ENCODE results near the gene TFPI2.

TFPI2 gene

DNA sequence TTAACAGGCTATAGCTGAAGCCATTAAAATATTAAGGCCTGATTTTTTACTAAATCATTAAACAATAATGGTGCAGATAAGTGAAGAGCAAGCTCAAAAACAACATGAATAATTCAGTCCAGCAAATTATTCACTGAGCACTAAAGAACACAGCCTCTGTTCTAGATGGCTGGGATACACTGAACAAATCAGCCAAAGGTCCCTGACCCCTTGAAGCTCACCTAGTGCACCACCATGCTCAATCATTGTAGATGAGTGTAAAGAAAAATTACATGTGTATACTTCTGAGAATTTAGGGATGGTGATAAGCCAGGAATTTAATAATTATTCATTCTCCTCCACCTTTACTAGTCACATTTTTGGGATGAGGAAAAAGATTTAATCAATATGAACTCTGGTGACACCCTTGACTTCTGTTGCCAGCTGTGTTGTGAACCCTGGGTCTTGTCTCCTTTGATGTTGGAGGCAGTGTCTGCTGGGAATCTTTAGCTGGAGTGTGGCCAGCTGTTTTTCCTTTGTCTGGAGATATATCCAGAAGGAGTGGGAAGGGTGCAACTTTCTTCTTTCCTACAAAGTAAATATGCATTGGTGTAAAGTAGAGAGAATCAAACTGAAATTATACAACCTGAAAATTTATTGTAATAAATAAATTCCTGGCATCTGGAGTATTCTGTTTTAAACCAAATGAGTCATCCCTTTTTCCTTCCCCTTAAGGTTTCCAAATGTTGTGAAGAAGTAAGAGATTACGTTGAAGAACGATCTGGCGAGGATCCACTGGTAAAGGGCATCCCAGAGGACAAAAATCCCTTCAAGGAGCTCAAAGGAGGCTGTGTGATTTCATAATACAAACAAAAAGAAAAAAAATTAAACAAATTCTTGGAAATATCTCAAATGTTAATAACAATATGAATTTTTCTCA is 19.8 kb upstream of the TFPI2 start:
- ChIA-PET CTCF (interaction anchor here (0.6 kb wide), 2 partner anchors 10 to 526 kb away, joined by 3 to 7 read pairs; no protein-coding TSS in a partner anchor), POLR2A (interaction anchor here (1.3 kb wide), 1 partner anchor 11 kb away, joined by 5 read pairs; the partner anchor contains the start of gene GNG11)
- TF ChIP-seq TARDBP (IDR thresholded peaks at IDR 0.05) (no peak), SUZ12 (IDR thresholded peaks at IDR 0.05) (no peak), L3MBTL2 (conservative IDR thresholded peaks at IDR 0.05) (no peak), FOXA1 (IDR thresholded peaks at IDR 0.05) (no peak), CTBP1 (IDR thresholded peaks at IDR 0.05; ENCODE audit: borderline replicate concordance) (no peak), FOXK2 (IDR thresholded peaks at IDR 0.05) (no peak), ZNF384 (IDR thresholded peaks at IDR 0.05) (no peak), ARNT (IDR thresholded peaks at IDR 0.05) (no peak), HDGF (IDR thresholded peaks at IDR 0.05; ENCODE audit: borderline replicate concordance) (no peak), SP1 (IDR thresholded peaks at IDR 0.05) (no peak), LEF1 (IDR thresholded peaks at IDR 0.05; ENCODE audit: borderline replicate concordance) (no peak), ELF4 (IDR thresholded peaks at IDR 0.05) (no peak), BHLHE40 (IDR thresholded peaks at IDR 0.05; ENCODE audit: borderline replicate concordance) (no peak), FOXM1 (IDR thresholded peaks at IDR 0.05; ENCODE audit: borderline replicate concordance) (no peak)
- TF ChIP-seq, protein P1, sequence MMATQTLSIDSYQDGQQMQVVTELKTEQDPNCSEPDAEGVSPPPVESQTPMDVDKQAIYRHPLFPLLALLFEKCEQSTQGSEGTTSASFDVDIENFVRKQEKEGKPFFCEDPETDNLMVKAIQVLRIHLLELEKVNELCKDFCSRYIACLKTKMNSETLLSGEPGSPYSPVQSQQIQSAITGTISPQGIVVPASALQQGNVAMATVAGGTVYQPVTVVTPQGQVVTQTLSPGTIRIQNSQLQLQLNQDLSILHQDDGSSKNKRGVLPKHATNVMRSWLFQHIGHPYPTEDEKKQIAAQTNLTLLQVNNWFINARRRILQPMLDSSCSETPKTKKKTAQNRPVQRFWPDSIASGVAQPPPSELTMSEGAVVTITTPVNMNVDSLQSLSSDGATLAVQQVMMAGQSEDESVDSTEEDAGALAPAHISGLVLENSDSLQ (IDR thresholded peaks at IDR 0.05), result no peak
- DNase-seq (ENCODE audit: extremely low spot score), result no peak

DNA sequence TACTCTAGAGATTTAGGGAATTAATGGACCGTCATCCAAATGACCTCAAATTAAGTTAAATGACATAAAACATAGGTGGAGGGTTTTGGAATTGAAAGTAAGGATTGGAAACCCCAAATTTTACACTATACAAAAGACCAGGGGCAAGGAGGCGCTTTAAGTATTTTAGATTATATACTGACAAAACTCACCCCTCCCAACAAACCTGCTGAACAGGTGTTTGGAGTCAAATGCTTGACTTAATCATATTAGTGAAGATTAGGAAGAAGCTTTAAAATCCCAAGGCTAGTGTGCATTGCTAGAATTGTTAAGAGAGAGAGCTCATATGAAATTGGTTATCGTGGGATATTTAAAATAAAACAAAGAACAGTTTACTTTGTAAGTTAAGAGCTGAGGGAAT is 15.7 kb upstream of the TFPI2 start, which contains the start of gene GNGT1:
GNGT1 (plus strand) TSS at position 301 of the 400 bp plus-strand sequence. CDS start 180 bp downstream, outside the sequence.
- ChIA-PET CTCF (interaction anchor here (0.9 kb wide), 1 partner anchor 14 kb away, joined by 3 read pairs; no protein-coding TSS in a partner anchor), POLR2A (no interaction called here)

DNA sequence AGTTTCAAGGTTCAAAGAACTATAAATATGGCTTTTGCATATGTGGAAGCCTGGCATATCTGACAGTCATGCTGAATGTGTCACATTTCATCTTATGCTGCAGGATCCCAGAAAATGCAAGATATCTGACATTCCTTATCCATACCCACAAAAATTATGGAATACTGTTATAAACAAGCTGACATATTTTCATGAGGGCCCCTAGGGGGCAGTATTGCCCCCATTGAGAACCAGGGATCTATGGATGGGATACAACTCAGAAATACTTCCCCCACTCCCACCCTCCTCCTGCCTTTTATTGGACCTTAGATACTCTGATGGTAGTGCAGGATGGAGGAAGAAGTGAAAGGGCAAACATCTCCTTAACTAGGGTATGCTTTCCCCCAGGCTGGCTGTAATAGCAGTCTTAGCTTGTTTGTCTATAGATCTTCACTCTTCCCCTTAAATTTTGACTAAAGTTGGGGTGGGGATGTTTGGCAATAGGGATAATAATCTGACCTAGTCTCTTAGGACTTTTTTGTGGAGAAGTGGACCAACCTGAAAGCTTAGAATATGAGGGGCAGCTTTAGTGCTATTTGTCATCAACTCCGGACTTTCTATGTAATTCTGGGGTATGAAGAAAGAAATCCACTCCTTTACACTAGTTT is 12.3 kb upstream of the TFPI2 start:
- TF ChIP-seq FOXA1 (IDR thresholded peaks at IDR 0.05) (no peak), ZNF384 (IDR thresholded peaks at IDR 0.05) (no peak), ELF4 (IDR thresholded peaks at IDR 0.05) (no peak), HDGF (IDR thresholded peaks at IDR 0.05; ENCODE audit: borderline replicate concordance) (no peak), BHLHE40 (IDR thresholded peaks at IDR 0.05; ENCODE audit: borderline replicate concordance) (no peak), LEF1 (IDR thresholded peaks at IDR 0.05; ENCODE audit: borderline replicate concordance) (no peak), TARDBP (IDR thresholded peaks at IDR 0.05) (no peak), ARNT (IDR thresholded peaks at IDR 0.05) (no peak), NFRKB (IDR thresholded peaks at IDR 0.05) (no peak), SP1 (IDR thresholded peaks at IDR 0.05) (no peak), L3MBTL2 (conservative IDR thresholded peaks at IDR 0.05) (no peak), FOXM1 (IDR thresholded peaks at IDR 0.05; ENCODE audit: borderline replicate concordance) (no peak), CTBP1 (IDR thresholded peaks at IDR 0.05; ENCODE audit: borderline replicate concordance) (no peak), FOXK2 (IDR thresholded peaks at IDR 0.05) (no peak), SUZ12 (IDR thresholded peaks at IDR 0.05) (no peak)
- TF ChIP-seq, protein P1 (IDR thresholded peaks at IDR 0.05), result no peak
- peak; percentile 39 for DNase-seq (ENCODE audit: extremely low spot score)
- ChIA-PET POLR2A (no interaction called here), CTCF (interaction anchor here (0.5 to 1.2 kb wide), 8 partner anchors 12 to 592 kb away, joined by 3 to 4 read pairs (median 3); partner anchors contain the start of gene TFPI2)

More for the DNA sequence above, 15.7 kb upstream of the TFPI2 start, which contains the start of gene GNGT1:
- no peak for TF ChIP-seq ARNT (IDR thresholded peaks at IDR 0.05)
- no peak for TF ChIP-seq CTBP1 (IDR thresholded peaks at IDR 0.05; ENCODE audit: borderline replicate concordance)
- TF ChIP-seq TARDBP (IDR thresholded peaks at IDR 0.05), result no peak
- TF ChIP-seq, protein P1 (IDR thresholded peaks at IDR 0.05), result no peak
- TF ChIP-seq BHLHE40 (IDR thresholded peaks at IDR 0.05; ENCODE audit: borderline replicate concordance), result no peak
- TF ChIP-seq HDGF (IDR thresholded peaks at IDR 0.05; ENCODE audit: borderline replicate concordance), result no peak
- no peak for TF ChIP-seq FOXK2 (IDR thresholded peaks at IDR 0.05)
- TF ChIP-seq FOXA1 (IDR thresholded peaks at IDR 0.05), result no peak
- TF ChIP-seq NFRKB (IDR thresholded peaks at IDR 0.05), result no peak
- no peak for DNase-seq (ENCODE audit: extremely low spot score)

DNA sequence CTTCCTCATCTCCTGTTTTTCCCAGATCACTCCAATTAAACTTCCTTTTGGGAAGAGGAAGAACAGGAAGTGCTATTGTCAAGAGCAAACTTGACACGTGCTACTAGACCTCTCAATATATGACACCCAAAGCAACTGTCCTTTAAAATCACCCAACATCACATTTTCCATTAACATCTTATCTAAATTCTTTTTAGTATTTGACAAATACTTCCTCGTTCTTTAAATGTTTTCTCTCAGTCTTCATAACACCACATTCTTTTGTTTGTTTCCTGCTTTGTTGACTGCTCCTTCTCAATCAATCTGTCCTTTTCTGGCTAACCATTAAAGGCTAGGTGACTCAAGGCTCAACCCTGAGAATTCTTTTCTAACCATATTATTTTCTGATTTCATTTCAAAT is 7.1 kb upstream of the TFPI2 start:
- CTCF ChIA-PET, result no interaction called here
- DNase-seq (ENCODE audit: extremely low spot score), result no peak
- POLR2A ChIA-PET, result no interaction called here
- TF ChIP-seq FOXA1 (IDR thresholded peaks at IDR 0.05) (no peak), ARNT (IDR thresholded peaks at IDR 0.05) (no peak), LEF1 (IDR thresholded peaks at IDR 0.05; ENCODE audit: borderline replicate concordance) (no peak), L3MBTL2 (conservative IDR thresholded peaks at IDR 0.05) (no peak), FOXK2 (IDR thresholded peaks at IDR 0.05) (no peak), SP1 (IDR thresholded peaks at IDR 0.05) (no peak), NFRKB (IDR thresholded peaks at IDR 0.05) (no peak), CTBP1 (IDR thresholded peaks at IDR 0.05; ENCODE audit: borderline replicate concordance) (no peak)

DNA sequence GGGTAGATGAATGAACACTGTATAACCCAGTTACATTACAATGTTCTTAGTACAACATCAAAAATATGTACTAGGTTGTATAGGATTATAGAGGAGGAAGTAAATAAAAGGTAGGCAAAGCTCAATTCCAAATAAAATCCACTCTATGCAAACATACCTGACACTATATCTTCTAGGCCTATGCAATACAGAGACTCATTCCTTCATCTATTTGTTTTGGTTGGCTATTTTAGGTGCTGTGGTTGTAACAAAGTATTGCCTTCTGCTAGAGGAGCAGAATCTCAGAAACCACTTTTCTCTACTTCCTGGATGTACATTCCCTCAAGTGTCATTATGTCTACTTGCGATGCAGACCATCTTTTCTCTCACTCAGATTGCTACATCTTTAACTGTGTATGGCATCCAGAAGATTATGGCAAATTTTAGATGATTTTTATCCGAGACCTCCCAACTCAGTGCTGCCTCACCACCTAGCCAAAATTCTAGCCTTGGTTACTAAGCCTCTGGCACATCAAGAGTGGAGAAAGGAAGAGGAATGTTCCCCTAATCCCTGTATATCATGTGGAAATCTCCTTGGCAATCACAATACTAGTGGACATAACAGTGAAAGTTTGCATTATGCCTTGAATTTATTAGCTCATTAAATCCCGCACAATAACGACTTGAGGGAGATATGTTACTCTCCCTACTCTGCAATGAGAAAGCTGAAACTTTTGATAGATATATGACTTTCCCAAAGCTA is 5.5 kb upstream of the TFPI2 start:
- TF ChIP-seq L3MBTL2 (conservative IDR thresholded peaks at IDR 0.05), result no peak
- TF ChIP-seq ARNT (IDR thresholded peaks at IDR 0.05), result no peak
- TF ChIP-seq, protein P1 (IDR thresholded peaks at IDR 0.05), result no peak
- no peak for TF ChIP-seq NFRKB (IDR thresholded peaks at IDR 0.05)
- TF ChIP-seq LEF1 (IDR thresholded peaks at IDR 0.05; ENCODE audit: borderline replicate concordance), result no peak
- no peak for TF ChIP-seq TARDBP (IDR thresholded peaks at IDR 0.05)
- no peak for TF ChIP-seq HDGF (IDR thresholded peaks at IDR 0.05; ENCODE audit: borderline replicate concordance)
- TF ChIP-seq ELF4 (IDR thresholded peaks at IDR 0.05), result no peak
- TF ChIP-seq ZNF384 (IDR thresholded peaks at IDR 0.05), result no peak
- TF ChIP-seq BHLHE40 (IDR thresholded peaks at IDR 0.05; ENCODE audit: borderline replicate concordance), result no peak
- TF ChIP-seq CTBP1 (IDR thresholded peaks at IDR 0.05; ENCODE audit: borderline replicate concordance), result no peak
- ChIA-PET CTCF (no interaction called here), POLR2A (no interaction called here)
- DNase-seq (ENCODE audit: extremely low spot score), result no peak

Measured in HEK293T (cell line).